NOMO-1 treated with dmso at 0.1 percent for 144 hours (cell line): ENCODE data around the gene PCDH9.

Source experiments
- DNase-seq: peaks from one replicate; lab custom pipeline; 2025; ENCODE audit not compliant: unreplicated experiment; lab: John Stamatoyannopoulos, UW

Gene PCDH9

DNA sequence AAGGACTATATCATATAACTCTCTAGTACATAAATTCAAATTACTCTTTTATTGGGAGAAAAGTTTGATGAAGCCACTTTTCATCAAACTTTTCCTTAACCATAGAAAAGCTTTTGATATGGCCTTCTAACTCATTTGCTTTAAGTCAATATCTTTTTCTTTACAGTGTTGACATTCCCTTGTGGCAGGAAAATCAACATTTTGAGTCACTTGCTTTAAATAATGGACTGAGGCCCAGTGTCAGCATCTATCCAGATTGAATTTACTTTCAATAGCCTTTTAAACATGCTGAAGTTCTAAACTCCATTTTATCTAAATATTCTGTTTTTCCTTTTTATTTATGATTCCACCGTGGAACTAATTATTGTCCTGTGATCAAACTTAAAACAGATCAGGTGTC is 62.7 kb downstream of the PCDH9 start:
- no peak for DNase-seq

DNA sequence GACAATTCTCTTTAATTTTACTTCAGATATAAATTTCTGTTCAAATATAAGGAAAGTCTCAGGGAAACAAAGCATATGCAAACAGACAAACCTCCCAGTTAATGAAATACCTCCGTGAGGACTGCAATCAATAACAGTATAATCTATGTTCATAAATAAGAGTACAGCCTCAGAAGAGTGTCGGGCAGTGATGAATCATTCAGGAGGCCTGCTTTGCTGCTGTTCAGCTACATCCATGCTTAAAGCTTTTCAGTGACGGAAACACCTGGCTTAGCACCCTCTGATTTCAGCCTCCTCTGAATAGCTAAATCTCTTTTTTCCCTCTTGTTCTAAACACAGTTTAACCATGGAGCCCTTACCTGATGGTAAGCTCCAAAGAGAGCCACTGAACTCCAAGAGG is 69.0 kb downstream of the PCDH9 start:
- no peak for DNase-seq

DNA sequence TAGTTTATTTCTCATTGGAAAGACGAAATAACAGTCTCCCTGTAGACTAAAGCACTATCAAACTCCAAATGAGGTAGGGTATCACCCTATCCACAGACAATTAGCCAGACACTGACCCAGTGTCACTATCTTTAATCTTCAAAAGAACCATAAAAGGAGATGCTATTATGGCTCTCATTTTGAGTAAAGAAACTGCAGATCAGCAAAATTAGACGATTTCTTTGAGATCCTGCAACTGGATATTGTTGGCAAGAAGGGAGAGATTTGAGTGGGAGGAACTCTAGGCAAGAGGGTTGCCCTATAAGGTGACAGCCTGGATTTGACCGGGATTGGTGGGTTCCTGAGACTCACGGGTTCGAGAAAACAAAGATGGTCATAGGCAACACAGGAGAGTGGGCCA is 71.2 kb downstream of the PCDH9 start:
- no peak for DNase-seq

DNA sequence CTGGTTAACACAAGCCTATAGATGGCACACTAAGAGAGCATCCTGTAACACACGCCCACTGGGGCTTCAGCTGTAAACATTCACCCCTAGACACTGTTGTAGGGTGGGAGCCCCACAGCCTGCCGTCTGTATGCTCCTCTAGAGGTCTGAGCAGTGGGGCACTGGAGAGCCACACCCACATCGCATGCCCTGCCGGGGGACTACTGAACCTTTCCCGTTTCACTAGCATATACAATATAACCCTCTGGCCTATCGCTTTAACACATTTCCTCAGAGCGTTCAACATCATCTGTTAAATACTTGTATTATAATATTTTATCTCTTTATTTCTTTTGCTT is 73.4 kb downstream of the PCDH9 start:
- no peak for DNase-seq

DNA sequence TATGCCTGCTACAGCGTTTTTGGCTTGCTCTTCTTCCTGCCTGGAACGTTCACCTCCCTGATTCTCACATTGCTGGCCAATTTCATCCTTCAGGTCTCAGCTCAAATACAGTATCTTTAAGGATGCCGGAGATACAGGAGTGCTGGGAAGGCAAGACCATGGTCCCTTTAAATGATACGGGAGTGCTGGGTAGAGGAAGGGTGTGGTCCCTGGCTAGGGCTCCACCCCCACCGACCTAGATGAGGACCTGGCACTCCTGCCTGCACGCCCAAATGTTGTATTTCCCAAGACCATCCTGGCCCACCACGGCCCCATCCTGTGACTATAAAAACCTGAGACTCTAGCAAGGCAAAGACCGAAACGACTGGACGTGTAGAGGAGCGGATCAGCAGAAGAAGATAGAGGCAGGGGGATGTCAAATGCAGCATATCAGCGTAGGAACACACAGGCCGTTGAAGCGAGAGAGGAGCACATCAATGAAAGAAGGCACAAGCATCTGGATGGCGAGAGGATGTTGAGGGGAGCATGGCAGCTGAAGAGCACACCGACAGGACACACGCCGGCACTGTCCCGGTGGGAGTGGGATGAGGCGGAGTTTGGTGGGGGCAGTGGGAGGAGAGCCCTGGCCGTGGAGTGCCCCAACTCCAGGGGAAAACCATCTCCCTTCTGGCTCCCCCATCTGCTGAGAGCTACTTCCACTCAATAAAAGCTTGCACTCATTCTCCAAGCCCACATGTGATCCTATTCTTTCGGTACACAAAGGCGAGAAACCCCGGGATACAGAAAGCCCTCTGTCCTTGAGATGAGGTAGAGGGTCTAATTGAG is 74.0 kb downstream of the PCDH9 start:
- DNase-seq = no peak

DNA sequence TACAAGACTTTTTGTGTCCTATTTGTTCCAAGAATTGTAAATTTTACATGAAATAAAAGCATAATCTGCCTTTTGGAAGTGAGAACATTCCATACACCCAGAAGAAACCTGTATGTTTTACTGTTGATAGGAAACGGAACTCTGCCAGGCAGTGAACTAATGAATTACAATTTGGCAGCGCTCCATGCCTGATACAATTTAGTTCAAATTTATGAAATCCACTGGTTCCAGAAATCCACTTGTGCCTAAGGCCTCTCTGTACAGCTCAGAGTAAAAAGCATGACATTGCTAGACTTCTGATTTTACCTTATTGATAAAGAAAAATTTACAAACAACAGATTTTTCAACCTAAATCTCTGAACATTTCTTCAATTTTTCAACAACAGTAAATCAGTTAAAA is 78.1 kb downstream of the PCDH9 start:
- DNase-seq = no peak

DNA sequence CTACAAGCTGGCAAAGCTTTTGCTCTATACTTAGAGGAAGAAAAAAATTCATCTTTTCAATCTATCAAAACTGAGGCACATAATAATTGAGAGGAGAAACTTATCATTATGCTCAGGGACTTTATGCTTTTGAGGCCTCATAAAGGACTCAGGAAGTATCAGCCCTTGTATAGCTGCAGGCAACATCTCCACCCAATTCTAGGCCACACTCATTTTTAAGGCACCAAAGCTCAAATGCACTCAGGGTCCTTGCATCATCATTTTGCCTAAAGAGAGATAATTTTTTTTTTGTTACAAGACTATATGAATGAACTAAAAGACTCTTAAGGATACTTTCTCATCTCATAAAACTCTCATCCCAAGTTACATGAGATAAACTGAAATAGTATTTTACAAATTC is 78.5 kb downstream of the PCDH9 start:
- DNase-seq = no peak

DNA sequence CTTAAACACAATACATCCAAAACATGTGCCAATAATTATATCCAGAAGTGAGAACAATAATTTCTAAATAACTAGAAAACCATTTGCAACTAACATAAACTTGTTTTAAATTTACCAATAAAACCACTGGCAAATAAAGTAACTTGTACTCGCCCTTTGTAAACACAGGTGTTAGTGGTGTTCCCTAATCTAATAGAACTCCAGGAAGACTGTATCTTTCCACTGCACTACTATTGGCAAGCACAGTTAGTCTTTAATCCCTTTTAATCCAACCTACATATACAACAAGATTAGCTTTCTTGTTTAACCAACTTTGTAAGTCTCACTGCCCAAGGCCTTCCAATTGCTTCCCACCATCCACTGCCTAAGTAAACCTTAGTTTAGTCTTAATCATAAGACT is 79.5 kb downstream of the PCDH9 start:
- no peak for DNase-seq

DNA sequence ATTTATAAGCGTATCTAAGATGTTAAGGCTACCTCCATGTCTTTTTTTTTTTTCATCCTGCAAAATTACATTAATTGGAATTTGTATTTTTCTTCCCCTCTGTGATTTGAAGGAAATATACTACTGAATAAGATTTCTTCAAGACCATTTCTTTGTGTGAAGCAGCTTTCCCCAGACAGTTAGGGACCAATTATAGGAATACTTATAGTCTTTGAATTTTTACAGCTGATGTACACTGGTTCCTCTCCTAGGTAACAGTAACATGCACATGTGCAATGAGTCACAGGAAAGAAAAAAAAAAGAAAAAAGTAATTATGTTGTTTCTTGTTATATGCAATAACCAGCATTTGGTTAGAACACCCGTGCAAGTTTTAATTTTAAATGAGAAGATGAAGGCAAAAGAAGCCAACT is 82.0 kb downstream of the PCDH9 start:
- DNase-seq = no peak

DNA sequence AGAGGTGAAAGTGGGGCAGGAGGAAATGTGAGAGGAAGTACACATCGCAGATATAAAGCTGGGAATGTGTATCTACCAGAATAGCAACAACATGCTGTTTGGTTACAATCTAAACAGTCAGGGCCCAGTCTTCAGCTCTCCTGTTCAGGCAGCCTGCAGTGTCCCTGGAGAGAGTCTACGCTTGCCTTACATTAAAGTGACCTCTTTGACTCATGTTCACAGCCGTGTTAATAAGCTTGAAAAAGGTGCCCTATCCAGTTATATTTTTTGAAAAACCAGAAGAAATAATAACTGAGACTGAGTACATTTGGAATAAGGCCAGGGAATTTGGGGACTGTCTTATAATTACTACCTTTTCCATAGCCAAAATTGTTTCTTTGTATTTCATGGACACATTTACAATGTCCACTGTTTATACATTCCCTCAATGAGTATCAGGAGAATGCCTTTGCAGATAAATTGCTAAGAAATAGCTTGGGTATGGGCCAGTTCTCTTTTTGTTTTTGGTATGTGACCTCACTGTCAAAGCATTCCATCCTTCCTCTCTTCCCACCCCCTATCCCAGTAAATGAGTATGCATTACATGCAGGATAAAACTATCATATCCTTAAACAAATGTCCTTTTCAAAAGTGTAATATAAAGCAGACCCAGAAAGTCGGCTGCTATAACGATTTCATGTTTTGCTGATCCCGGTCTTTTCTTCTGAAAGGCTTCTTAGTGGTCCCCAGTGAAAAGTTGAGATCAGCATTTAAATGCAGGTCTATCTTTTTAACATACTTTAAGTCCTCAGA is 82.6 kb downstream of the PCDH9 start:
- DNase-seq = no peak

DNA sequence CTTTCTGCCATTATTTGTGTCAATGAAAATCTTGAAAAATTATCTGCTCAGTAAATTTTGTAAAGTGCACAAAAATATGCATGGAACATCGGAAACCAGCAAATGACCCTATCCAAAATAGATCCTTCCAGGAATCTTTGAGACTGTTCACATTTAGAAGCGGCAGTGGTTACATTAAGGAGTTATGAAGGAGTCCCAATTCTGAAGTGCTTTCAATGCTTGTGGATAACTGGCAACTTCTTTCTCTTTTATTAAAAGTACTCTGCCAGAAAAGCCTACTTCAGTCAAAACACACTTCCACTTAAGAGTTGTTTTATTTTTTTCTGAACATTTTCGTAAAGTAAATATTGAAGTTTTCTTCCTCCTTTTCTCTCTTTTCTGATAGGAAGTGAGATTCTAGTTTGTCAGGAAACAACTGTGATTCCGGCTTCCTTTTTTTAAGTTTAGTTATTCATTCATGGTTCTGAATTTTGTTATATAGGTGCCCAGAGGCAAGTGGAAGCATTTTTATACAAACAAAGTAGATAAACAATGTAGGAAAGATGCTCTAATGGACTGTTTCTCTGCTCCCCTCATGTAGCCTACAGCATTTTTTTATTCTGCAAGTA is 83.5 kb downstream of the PCDH9 start:
- no peak for DNase-seq

DNA sequence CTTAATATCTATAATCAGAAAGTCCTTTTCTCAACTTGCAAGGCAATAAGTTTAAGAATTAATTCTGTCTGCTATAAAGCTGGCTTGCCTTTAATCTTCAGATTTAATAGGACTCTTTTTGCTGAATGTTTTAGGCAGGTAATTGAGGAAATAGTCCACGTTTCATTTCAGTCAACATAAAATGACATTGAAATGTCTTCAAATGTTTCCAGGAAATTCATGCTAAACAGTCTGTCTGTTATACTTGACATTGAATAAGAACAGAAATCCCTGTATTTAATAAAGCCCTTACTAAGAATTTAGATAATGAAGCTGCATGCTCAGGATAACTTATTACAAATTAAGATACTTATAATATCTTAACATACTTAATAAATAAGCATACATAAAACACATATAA is 84.2 kb downstream of the PCDH9 start:
- no peak for DNase-seq

DNA sequence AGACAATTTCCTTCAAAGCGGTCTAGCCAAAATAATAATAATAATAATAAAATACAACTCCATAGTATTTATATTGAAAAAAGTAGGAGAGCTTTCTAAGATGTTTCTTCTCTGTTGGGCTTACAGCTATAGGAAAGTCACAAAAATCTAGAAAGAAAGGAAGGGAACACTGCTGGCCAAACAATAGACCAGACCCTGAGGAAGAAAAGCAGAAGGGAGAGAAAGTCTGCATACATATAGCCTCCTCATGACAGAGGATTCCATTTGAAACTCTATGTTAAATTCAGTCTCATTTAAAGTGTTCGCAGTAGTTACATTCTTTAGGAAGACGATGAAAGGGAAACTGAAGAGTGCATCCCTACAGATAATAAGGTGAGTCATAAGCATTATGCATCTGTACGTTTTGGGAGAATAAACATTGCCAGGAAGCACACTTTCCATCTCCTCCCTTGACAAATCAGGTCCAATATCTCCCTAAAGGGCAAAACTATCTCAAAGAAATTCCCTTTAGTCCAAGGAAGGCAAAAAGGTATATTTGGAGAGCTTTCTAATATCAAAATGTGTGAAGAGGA is 86.5 kb downstream of the PCDH9 start:
- no peak for DNase-seq

DNA sequence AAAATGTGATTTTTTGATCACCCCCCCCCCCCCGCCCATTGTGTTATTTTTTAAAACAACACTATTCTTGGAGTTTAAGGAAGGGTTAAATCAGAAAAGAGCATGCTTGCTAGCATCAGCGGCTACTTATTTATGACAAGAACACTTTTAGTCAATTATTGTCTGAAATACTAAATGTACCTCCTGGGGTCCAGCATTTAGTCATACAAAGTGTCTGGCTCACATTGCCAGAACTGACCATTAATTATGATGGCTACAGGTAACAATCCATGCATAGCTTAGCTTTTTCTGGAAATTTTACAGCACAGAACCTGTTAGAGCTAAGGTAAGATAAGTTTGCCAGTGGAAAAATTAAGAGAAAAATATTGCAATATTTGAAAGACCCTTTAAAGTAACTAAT is 90.1 kb downstream of the PCDH9 start:
- DNase-seq = no peak

DNA sequence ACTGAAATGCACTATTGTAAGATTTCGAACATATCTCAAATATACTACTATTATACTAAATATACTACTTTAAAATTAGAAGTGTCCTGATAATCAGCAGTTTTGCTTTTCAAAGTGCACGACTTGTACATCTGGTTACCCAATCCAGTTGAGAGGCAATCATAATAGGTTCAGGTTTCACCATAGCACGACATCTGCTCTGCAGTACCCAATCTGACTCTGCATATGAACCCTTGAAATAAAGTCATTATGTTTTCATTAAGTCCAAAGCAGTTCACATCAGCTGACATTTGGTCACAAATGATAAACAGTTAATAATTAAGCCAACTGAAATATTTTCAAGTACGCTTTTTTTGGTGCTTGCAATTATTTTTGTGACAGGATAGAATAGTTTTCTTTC is 90.6 kb downstream of the PCDH9 start:
- DNase-seq = no peak

DNA sequence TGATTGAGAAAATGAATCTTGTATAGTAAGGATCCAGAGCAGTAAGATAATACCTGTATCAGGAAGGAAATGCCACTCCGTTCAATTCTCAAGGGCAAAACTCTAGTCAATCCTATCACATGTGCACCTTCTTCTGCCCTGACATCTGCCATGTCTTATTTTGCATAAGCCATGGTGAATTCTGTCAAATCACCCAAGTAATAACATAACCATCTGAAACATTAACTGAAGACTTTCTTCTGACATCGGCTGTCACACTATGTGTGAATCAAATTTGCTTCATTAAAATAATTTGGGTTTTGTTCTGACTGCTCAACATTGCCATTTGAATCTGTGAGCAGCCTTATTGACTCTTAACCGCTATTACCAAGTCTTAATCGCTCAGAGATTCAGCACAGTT is 91.2 kb downstream of the PCDH9 start:
- DNase-seq = no peak

DNA sequence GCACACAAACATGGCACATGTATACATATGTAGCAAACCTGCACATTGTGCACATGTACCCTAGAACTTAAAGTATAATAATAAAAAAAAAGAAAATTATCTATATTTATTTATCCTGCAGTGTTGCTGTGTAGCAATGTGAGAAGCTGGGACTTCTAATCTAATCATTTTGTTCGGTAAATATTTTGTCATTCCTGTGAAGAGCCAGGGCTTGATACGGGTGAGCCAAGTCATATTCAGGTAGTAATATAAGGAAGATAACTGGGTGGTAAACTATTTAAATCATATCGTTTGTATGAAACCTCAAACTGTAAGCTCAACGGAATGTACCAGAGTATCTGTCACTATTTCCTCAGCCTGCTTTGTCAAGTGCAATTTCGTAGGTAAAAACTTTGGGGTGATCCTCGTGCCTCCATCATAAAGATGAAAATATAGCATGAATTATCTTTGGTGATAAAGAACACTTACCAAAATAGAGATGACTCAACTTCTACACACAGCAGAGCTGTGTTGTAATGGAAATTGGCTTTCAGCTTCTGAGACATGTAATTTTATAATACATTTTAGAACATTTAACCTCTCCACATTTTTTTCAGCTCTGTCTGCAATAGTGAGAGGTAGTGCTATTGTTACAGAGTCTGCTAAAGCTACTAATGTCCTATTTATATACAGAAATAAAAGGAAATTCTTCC is 92.9 kb downstream of the PCDH9 start:
- no peak for DNase-seq

DNA sequence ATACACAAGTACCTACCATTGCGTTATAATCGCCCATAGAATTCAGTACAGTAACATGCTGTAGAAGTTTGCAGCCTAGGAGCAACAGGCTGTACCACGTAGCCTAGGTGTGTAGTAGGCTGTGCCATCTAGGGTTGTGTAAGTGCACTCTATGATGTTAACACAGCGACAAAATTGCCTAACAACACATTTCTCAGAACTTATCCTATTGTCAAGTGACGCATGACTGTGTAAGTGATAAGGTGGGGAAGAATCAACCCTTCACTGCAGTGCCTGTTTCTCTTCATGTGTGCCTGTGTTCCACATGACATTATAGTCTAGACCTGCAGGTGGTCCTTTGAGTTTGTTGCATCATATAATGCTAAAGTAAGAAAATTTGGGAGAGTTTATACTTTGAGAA is 94.0 kb downstream of the PCDH9 start:
- DNase-seq = no peak

DNA sequence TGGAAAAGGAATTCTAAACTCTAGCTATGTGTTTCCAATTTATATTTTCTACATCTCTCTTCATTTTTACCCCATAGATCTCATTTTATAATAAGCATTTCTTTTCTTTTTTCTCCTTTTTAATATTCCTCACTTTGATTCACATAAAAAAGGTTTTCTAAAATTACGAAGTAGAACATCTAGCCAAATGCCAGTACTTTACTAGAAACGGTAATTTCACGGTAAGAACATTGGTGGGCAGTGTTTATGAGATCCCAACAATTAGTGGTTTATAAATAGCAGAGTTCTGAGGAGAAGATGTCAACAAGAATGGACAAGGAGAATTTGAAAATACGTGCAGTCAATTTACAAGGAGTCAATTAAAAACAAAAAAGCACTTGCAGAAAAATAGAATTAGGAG is 94.8 kb downstream of the PCDH9 start:
- no peak for DNase-seq

DNA sequence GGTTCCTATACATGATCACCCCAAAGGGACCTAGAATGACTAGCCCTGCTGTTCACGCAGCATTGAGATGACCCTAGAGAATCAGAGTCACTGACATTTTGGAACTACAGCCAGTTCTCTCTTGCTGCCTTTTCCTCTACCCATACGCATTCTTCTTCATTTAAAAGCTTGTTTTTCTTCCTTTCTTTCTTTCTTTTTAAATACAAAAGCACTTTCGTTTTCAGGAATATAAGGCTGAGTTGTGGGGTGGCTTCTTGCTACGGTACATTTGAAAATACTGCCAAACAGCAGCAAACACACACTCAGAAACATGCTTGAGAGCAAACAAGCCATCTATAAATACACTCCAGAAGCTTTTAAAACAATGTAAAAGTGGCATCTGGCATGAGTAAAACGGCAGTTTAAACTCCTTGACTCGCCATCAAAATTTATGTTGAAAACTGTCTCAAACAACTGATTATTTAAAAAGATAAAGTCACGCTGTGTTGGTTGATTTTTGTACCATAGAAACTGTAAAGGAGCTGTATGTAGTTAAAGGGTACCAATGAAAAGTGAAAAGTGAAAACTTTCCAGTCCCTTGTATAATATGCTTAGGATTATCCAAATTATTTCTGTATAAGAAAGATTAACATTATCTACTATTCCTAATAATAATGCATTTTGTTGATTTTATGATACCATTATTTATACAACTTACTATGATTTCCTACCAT is 95.6 kb downstream of the PCDH9 start:
- no peak for DNase-seq

DNA sequence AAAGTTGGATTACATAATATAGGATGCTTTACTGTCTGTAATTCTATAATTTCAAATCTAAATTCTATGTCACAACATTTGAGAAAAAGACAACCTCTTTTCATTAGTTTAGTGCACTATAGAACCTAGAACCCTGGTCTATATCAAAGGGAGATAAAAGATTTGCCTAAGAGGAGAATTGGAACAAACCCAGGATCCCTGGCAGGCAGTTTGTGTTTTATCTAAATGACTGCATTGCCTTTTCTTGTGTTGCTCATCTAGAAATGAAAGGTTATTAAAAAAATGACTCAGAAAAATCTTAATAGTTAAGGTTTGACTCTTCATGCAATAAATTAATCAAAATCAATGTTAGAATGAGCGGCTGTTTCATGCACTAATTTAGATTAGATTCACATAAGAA is 96.7 kb downstream of the PCDH9 start:
- no peak for DNase-seq
